Activated CD4-positive, alpha-beta T cell treated with anti-CD3 and anti-CD28 coated beads, Interleukin-2, amount 50 U/mL, for 4 hours (primary cell): ENCODE measurements around the gene PTGFRN.
"Not testable (repeated sequence)": the region's sequence is repeated elsewhere in the genome, so short reads cannot be mapped to it uniquely, and the experiment has no call there.

Source experiments
- DNase-seq, 2 experiments: peaks; one replicate each; pipeline ENCODE4 v3.0.0-alpha.2; 2020

PTGFRN gene

DNA sequence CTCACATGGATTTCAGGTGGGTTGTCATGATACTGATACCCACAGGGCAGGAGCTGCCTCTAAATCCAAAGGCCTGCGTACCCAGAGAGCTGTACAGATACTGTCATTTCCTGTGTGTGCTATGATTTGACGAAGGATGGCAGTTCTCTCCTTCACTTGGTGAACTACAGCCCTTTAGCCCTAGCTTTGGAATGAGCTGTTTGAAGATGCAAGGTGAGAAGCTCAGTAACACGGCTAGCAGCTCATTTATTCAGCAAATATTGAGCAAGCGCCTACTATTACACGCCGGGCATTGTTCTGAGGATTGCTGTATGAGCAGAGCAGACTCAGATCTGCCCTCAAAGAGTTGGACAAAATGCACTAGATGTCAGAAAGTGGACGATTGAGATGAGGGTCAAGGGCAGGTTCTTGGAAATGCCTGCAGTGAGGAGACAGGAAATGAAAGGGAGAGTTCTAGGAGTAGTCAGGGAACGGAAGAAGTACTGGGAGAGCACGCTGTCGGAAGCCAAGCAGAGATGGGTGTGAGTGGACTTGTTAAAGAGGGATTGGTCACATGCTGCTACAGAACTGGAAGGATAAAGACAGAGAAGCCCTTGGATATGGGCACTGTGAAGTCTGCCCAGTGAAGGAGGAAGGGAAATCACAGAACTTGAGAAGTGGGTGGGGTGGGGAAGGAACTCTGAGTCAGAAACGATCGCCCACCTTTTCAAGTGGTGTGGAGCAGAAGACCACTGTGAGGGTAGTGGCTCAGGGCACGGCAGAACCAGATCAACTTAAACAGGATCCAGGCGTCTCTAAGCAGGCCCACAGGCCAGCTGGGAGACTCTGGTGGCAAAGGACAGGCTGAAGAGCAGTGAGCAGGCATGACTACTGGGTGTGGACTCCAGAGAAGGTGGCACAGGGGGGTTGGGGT, 7.1 kb downstream of the PTGFRN start:
- DNase-seq: no peak

DNA sequence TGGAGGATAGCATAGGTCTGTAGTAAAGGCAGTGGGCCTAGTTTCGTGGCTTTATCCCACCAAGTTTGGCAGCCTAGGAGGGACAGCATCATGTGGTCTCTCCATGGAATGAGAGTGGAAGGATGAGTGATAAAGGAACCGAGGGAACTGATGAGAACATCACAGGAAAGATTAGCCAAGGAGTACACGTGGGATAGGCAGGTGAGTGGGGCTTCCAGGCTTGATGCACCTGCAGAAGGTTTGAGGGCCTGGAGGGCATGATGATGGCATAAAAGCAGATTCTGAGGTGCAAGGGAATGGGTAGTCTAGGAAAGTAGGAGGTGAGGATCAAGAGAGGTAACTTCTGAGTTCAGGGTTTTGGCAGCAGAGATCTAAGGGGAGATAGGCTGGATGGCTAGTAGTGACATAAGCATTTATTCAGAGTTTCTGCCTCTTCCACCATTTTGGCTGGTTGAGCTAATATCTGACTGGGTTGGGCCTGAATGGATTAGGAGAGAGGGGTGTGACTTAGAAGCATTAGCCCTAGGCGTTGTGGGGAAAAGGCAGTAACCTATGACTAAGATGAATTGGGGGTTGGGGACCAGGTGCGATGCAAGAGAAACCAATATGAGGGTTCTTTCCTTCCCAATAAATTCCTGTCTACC, 9.1 kb downstream of the PTGFRN start:
- DNase-seq: no peak

- DNase-seq: no peak
Measured at GRCh38 chr1:116919802-116920201, 10.1 kb downstream of the PTGFRN start.

DNA sequence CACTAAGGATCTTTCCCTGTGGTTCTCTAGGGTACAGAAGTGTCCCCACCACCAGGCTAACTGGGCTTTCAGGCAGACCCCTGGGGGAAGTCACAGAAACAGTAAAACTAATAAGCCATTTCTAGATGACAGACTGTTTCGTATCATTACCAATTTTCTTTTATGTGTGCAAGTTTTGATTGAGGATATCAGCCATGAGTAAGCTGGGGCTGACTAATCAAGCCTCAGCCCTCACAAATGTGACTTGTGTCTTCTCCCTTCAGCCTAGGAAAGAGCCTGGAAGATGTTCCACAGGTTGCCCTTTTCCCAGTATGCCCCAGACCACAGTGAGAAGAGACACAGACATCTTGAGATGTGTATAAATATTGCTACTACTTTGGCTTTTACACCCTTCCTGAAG, 10.5 kb downstream of the PTGFRN start:
- no peak for DNase-seq

- DNase-seq: no peak
Measured at GRCh38 chr1:116921301-116921885, 11.7 kb downstream of the PTGFRN start.

GRCh38 chr1:116921937-116922336, 12.2 kb downstream of the PTGFRN start:
- no peak for DNase-seq

DNA sequence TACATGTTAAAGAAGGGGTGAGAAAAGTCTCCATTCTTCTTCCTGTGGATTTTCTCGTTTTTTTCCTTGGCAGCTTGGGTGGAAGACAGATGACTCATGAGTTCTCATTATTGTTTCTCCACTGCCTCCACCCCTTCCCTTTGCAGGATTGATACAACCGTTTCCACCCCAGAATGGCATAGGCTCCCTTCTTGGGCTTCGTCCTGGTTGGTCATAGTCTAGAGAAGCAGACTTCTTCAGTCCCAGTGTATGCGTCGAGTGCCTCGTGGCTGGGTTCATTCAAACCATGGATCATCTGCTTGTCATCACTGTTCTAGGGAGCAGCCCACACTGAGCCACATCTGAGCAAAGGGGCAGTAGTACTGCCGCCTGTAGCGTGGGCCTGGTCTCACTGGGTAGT, 13.7 kb downstream of the PTGFRN start:
- DNase-seq: no peak

DNA sequence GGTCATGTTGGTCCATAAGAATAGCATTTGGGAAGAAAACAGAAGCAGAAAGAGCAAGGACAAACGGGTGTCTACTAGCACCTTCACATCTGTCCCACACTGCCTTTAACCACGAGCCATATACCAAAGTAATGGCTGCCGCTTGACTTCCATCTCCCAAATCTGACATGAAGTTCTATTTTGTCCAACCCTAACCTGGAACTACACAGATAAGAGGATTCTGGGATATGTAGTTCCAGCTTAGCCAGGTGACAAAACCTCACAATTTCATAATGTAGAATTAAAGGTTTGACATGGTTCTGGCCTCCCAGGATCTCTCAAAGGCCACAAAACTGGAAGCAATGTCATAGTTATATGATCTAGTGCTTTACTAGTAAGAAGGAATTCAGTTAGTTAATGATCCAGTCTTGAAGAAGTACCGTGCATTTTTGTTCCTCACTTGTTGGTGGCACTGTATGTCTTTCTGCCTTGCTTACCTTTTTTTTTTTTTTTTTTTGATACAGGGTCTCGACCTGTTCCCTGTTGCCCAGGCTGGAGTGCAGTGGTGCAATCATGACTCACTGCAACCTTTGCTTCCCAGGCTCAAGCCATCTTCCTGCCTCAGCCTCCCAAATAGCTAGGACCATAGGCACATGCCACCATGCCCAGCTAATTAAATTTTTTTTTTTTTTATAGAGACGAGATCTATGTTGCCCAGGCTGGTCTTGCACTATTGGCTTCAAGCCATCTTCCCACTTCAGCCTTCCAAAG, 17.5 kb downstream of the PTGFRN start:
- DNase-seq: no peak

- DNase-seq: no peak
Measured at GRCh38 chr1:116929961-116930592, 20.4 kb downstream of the PTGFRN start.

GRCh38 chr1:116931016-116931918, 21.6 kb downstream of the PTGFRN start:
- DNase-seq: no peak

- DNase-seq: no peak
Measured at GRCh38 chr1:116933606-116934515, 24.1 kb downstream of the PTGFRN start.

DNA sequence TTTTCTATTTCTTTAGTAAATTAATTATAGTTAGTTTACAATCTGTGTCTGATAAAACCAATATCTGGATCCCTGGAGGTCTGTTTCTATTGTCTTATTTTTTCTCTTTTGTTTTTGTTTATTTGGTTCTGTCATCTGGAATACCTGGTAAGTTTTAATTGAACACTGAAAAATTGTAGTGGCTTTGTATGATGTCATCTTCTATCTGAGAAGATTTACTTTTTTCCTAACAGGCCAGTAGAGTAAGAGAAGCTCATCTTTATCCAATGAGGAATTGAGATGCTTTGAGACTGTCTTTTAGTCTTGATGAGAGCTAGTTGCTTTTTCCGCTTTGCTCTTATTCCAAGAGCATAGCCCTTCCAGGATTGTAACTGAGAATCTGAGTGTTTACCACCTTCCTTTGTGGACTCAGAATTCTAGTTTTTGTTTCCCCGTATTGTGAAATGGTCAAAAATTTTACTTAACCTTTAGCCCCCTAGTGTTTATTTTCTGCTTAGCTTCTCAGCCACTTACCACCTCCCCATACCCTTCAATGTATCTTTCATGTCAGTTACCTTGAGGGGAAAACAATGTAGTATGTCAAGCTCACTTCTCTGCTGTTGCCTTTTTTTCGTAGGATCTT, 25.0 kb downstream of the PTGFRN start:
- DNase-seq: no peak

DNA sequence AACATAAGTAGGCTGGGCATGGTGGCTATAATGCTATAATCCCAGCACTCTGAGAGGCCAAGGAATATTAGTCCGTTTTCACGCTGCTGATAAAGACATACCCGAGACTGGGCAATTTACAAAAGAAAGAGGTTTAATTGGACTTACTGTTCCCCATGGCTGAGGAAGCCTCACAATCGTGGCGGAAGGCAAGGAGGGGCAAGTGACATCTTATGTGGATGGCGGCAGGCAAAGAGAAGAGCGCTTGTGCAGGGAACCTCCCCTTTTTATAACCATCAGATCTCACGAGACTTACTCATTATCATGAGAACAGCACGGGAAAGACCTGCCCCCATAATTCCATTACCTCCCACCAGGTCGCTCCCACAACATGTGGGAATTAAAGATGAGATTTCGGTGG, 28.5 kb downstream of the PTGFRN start:
- no peak for DNase-seq

DNA sequence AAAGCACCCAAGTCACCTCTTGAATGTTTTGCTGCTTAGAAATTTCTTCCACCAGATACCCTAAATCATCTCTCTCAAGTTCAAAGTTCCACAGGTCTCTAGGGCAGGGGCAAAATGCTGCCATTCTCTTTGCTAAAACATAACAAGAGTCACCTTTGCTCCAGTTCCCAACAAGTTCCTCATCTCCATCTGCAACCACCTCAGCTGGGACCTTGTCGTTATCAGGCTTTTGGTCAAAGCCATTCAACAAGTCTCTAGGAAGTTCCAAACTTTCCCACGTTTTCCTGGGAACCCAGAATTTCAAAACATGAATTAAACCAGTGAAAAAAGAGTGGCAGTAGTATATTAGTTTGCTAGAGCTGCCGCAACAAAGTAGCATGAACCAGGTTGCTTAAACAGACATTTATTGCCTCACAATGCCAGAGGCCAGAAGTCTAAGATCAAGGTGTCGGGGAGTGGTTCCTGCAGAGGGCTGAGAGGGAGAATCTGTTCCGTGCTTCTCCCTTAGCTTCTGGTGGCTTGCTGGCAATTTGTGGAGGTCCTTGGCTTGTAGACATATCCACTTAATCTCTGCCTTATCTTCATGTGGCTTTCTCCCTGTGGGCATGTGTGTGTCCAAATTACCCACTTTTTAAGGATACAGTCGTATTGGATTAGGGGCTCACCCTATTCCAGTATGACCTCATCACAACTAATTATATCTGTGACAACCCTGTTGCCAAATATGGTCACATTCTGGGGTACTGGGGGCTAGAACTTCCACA, 30.2 kb downstream of the PTGFRN start:
- DNase-seq: not testable (repeated sequence)

DNA sequence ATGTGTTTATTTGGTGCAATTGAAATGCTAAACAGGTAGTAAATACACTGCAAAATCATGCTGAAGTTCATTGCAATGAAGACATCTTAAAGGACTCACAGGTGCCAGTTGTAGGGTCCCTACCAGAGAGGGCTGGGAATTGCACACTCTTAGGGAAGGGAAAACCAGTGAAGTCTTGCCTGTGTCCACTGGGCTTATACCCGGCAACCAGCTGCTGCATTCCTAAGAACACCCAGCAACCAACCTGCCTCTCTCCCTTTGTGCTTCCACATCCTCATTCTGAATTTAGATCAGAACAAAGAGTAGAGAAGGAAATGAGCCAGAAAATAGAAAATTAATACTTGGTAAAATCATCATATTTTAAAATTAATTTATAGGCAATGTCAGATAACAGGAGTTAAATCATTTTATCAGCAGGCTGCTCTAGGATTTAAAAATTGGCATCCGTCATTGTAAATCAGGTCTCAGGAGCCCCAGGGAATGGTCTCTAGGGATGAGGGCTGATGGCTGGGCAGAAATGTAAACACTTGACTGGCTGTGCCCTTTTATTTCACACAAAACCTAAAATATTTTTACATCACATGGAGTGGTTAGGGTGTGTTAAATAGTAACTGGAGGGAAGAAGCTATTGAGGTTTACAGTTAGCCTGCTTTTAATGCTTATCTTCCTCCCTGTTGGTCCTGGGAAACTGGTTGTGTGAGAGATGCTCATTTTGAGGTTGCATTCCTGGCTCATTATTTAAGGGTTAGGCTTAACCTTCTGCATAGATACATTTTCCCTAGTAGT, 31.3 kb downstream of the PTGFRN start:
- no peak for DNase-seq

- DNase-seq: no peak
Measured at GRCh38 chr1:116941670-116942069, 32.0 kb downstream of the PTGFRN start.

DNA sequence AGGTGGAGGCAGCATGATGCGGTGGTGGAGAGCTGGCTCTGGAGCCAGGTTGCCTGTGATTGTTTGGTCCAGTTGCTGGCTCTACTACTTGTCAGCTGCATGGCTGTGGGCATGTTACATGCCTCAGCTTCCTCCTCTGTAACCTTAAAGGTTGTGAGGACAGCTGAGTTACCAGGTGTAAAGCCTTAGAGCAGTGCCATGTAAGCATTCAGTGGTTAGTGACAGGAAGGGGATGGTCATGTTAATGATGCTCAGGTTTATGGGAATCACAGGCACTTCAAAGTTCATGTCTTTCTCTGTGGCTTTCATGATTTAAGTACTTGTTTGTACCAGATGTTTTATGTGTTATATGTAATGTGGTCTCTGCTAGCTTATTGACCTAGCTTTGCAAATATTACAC, 32.6 kb downstream of the PTGFRN start:
- DNase-seq: no peak

DNA sequence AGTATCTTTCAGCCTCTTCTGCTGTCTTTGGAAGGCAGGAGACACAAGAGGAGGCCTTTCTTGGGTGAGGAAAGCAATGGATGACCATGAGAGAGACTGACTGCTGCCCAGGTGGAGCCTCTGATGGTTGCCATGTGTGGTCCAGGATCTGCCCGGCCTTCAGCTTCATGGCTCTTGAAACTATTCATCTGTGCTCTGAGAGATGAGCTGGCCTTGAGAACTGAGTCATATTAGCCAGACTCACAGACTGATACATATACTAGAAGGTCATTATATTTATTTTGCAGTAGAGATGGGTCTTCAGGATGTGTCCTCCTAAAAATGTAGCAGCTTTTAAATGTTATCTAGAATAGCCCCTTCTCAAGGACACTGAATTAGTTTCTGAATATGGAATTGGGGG, 33.7 kb downstream of the PTGFRN start:
- DNase-seq: no peak
